NCI-H524 (cell line): ENCODE measurements around the gene STEAP3.

ENCODE experiments used
- DNase-seq, 2 experiments: peaks; one replicate each; lab custom pipeline; 2025; lab: John Stamatoyannopoulos, UW

Gene STEAP3

DNA sequence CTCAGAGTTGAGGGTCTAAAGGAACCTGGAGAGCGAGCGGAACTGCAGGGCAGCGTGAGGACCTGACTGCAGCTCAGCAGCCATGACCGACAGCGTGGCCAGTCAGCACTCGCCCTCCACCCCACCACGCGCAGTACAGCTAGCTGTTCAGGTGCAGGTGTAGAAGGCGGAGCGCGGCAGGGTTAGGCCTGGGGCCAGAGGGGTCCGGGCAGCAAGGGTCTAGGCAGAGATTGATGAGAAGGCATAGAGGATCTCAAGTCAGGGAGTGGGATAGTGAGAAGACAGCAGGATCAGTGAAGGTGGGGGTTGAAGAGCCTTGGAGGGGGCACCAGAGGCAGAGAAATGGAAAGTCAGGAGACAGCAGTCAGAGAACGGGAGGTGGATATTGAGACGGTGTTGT is 71.0 kb downstream of the STEAP3 start:
- no peak for DNase-seq

DNA sequence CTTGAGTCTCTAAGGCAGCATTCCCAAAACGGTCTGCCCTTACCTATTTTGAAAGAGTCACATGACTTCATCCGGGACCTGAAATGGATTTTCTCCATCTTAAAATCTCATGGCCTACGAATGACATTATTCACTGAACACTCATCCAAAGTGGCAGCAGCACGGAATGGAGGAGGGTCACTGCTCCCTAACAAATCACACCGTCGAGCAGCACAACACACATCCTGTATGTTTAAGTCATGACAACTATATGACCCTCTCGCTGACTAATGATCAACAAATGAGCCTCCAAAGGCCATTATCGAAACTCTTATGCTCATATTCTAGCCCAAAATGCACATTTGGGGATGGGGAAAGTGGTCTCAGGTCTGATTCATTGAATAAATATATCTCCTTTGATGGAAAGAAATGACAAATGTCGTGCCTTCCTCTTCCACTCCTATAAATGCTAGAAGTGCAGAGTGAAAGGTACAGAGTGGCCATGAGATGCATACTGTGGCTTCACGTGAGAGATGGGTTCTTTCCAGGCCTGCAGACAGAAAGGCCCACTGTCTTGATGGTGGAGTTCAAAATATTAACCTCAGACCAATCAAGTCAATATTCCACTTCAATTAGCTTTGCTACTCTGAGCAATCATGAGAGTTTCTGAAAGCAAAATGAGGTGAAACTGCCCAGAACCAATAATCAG is 72.2 kb downstream of the STEAP3 start:
- DNase-seq = no peak

DNA sequence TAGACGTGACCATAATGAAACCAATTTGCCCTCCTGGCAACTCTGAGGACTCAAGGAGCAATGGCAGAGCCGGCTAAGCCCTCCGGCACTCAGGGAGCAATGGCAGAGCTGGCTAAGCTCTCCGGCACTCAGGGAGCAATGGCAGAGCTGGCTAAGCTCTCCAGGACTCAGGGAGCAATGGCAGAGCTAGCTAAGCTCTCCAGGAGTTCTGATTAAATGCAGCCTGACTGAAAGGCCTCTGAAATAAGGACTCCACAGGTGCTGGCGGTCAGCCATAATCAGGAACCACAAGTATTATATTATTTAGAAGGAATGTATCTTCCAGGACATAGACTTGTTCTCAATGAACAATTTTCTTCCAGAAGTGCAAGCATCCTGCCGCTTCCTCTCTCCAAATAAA is 77.8 kb downstream of the STEAP3 start:
- DNase-seq = no peak

DNA sequence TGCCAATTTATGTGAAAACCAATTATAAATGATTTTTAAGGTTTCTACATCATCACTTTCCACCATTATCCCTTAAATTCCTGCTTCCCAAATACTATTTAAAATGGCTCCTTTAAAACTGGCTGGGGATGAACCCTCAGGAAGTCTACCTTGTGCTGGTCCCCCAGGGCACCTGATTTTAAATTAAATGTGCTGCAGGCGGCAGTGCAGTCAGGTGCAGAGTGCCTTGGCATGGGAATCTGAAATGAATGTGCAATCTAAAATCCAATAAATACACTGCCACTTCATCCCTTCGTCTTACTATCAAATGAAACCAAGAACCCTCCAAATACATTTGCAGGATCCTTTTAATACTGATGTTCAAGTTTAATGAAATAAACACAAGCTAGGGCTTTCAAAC is 81.2 kb downstream of the STEAP3 start:
- no peak for DNase-seq

DNA sequence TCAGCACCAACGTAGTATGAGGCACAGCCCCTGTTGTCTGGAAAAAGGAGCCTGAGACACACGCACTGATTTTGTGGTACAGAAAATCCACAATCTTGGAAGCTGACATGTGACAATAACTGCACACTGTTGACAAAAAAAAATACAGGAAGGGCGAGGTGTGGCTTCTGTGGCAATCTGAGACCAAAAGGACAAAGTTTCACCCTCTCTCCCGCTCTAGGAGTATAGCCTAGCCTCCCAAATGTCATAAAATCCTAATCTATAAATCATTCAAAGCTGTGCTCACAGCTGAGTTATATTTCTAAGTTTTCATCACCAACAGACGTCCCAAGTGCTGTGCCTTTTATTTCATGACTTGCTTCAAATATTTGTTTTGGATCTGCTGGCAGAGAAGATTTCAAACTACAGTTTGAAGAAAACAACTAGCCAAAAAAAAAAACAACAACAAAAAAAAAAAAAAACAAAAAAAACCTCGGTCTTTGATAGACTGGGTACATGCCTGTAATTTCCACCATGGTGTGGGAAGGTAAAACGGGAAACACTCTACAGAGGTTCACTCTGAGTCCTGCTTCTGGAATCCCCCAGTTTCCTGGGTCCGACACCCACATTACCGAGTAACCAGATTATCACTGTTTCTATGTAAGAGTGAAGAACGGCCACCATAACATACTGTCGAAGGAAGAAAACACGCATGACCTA is 82.0 kb downstream of the STEAP3 start:
- no peak for DNase-seq

DNA sequence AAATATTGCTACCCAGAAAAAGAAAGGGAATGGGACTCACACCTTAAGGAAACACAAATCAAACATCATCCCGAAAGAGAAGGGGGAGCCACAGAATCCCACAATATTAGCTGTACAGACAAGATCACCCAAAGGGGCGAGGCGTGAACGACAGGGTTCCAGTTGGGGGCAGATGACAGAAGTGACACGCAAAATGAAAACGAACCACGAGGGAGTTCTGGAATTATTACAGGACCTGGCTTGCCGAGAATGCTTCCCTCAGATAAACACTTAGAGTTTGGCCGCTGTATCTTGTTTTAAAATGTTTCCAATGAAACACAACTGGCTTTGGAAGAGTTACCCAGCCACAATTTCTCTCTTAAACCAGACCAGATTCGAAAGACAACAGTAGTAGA is 82.6 kb downstream of the STEAP3 start:
- DNase-seq = no peak

DNA sequence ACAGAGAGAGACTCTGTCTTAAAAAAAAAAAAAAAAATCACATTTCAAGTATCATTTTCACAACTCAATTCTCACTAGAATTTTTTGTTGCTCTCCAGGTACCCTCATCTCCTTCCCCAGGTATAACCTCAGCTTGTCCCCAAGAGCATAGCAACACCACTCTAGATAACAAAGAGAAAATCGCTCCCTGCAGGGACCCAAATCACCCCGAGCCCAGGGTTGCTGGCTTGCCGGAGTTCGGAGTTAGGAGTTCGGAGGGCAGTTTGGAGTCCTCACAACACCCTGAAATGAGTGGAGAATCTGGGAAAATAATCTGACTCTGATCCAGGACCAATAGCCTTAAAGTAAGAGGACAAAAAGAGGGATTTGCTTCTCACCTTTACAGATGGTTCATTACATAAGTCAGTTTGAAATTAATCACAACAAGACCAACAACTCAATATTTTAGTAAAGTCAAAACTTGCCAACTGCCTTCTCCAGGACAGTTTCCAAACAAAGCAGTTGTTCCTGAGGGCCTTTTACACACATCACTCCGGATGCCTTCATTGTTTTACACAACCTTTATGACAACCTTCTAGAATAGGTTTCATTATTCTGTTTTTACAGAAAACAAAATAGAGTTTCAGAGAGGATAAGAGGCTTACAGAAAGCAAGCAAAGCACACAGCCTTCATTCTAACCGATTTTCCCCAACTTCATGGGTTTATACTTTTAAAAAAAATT is 83.9 kb downstream of the STEAP3 start:
- no peak for DNase-seq

DNA sequence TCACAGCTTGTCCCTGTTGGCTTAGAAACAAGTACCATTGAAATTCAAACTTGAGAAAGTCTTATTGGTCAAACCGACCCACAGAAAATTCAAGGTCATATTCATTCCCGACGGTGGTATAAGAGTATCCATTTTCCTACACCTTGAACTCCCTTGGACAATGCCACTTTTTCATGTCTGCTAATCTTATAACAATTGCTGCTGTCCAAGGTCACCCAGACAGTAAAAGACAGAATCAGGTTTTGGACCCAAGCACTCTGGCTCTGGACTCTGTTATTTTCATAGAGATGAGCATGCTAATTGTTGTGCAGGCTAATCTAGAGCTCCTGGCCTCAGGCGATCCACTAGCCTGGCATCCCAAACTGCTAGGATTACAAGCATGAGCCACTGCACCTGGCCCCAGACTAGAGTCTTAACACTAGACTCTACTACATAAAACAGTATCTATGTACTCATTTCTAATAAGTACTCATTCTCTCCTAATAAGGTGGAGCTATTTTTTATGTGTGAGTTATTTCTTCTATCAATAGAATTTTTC is 85.2 kb downstream of the STEAP3 start:
- no peak for DNase-seq

DNA sequence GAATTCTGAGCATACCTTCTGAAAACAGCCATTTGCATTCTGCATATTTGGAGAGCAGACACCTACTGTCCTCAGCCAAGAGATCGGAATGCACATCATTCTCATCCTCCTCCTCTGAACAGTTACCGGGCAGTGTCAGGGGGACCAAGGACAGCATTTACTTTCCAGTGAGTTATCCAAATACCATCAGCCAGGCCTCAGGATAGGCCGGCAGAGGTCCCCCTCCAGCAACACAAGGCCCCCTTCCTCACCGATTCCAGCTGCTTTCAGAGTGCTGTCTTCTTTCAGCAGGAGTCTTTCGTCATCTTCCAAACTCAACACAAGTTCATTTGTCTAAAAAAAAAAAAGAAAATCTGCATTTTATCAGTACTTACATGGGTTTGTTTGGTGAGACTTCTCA is 87.7 kb downstream of the STEAP3 start:
- no peak for DNase-seq

DNA sequence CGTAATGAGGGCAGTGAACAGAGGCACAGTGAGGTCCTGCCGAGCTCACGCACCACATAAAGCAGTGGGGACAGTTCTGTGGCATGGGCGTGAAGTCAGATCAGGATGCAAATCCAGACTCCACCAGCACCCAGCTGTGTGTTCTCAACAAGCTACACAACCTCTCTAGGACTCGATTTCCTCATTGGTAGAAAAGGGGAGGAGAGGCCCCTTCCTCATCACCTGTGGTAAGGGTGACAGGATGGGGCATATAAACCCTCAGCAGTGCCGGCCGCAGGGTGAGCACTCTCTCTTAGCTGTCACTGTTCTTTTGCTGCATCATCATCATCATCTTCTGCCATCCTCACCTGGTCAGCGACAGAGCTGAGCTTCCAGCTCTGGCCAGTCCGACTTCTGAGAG is 88.2 kb downstream of the STEAP3 start:
- no peak for DNase-seq
